ENCODE data around the gene HELLS.

DNA sequence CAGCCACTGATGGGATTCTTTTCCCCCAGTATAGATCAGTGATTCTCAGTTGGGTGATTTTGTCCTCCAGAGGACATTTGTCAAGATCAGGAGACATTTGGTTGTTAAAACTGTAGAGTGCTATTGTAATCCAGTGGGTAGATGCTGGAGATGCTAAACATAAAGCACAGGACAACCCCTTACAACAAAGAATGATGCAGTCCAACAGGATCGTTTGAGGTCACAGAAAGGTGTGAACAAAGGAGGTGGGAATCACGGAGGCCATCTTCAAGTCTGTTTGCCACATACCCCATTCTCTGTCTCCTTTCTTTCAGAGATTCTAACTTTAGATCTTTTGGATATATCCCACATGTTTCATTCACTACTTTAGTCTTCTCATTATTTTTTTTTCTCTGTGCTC lies 69.0 kb downstream of the HELLS start:
- TF ChIP-seq, protein P1, sequence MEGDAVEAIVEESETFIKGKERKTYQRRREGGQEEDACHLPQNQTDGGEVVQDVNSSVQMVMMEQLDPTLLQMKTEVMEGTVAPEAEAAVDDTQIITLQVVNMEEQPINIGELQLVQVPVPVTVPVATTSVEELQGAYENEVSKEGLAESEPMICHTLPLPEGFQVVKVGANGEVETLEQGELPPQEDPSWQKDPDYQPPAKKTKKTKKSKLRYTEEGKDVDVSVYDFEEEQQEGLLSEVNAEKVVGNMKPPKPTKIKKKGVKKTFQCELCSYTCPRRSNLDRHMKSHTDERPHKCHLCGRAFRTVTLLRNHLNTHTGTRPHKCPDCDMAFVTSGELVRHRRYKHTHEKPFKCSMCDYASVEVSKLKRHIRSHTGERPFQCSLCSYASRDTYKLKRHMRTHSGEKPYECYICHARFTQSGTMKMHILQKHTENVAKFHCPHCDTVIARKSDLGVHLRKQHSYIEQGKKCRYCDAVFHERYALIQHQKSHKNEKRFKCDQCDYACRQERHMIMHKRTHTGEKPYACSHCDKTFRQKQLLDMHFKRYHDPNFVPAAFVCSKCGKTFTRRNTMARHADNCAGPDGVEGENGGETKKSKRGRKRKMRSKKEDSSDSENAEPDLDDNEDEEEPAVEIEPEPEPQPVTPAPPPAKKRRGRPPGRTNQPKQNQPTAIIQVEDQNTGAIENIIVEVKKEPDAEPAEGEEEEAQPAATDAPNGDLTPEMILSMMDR (IDR thresholded peaks at IDR 0.05), result no peak
- no peak for TF ChIP-seq POLR2A (IDR thresholded peaks at IDR 0.05)

All from vagina (tissue), 2 donors.